ENCODE data around the gene CEP152.

The CEP152 gene

GRCh38 chr15:48765022-48765421 lies 45.8 kb downstream of the CEP152 start:
- no peak for DNase-seq (ENCODE audit: extremely low spot score)
- ChIA-PET CTCF (no interaction called here), POLR2A (no interaction called here)
- TF ChIP-seq FOXM1 (IDR thresholded peaks at IDR 0.05; ENCODE audit: borderline replicate concordance) (no peak), SP1 (IDR thresholded peaks at IDR 0.05) (no peak), CTBP1 (IDR thresholded peaks at IDR 0.05; ENCODE audit: borderline replicate concordance) (no peak), PKNOX1 (IDR thresholded peaks at IDR 0.05) (no peak), TARDBP (IDR thresholded peaks at IDR 0.05) (no peak)

GRCh38 chr15:48761393-48762158 lies 49.3 kb downstream of the CEP152 start:
- DNase-seq (ENCODE audit: extremely low spot score), result no peak
- ChIA-PET CTCF (no interaction called here), POLR2A (no interaction called here)
- TF ChIP-seq SUZ12 (IDR thresholded peaks at IDR 0.05), result no peak
- no peak for TF ChIP-seq HDGF (IDR thresholded peaks at IDR 0.05; ENCODE audit: borderline replicate concordance)
- no peak for TF ChIP-seq NFRKB (IDR thresholded peaks at IDR 0.05)
- TF ChIP-seq FOXK2 (IDR thresholded peaks at IDR 0.05), result no peak
- TF ChIP-seq ARNT (IDR thresholded peaks at IDR 0.05), result no peak
- no peak for TF ChIP-seq ZNF384 (IDR thresholded peaks at IDR 0.05)
- no peak for TF ChIP-seq FOXM1 (IDR thresholded peaks at IDR 0.05; ENCODE audit: borderline replicate concordance)
- TF ChIP-seq TARDBP (IDR thresholded peaks at IDR 0.05), result no peak
- no peak for TF ChIP-seq CTBP1 (IDR thresholded peaks at IDR 0.05; ENCODE audit: borderline replicate concordance)
- TF ChIP-seq L3MBTL2 (conservative IDR thresholded peaks at IDR 0.05), result no peak
- TF ChIP-seq LEF1 (IDR thresholded peaks at IDR 0.05; ENCODE audit: borderline replicate concordance), result no peak
- no peak for TF ChIP-seq BHLHE40 (IDR thresholded peaks at IDR 0.05; ENCODE audit: borderline replicate concordance)
- TF ChIP-seq PKNOX1 (IDR thresholded peaks at IDR 0.05), result no peak
- TF ChIP-seq SP1 (IDR thresholded peaks at IDR 0.05), result no peak
- no peak for TF ChIP-seq FOXA1 (IDR thresholded peaks at IDR 0.05)

GRCh38 chr15:48759921-48760320 lies 50.9 kb downstream of the CEP152 start:
- no peak for DNase-seq (ENCODE audit: extremely low spot score)
- ChIA-PET CTCF (no interaction called here), POLR2A (no interaction called here)
- no peak for TF ChIP-seq SUZ12 (IDR thresholded peaks at IDR 0.05)
- TF ChIP-seq SP1 (IDR thresholded peaks at IDR 0.05), result no peak
- TF ChIP-seq PKNOX1 (IDR thresholded peaks at IDR 0.05), result no peak
- no peak for TF ChIP-seq BHLHE40 (IDR thresholded peaks at IDR 0.05; ENCODE audit: borderline replicate concordance)
- no peak for TF ChIP-seq FOXM1 (IDR thresholded peaks at IDR 0.05; ENCODE audit: borderline replicate concordance)
- TF ChIP-seq CTBP1 (IDR thresholded peaks at IDR 0.05; ENCODE audit: borderline replicate concordance), result no peak
- no peak for TF ChIP-seq ZNF384 (IDR thresholded peaks at IDR 0.05)
- no peak for TF ChIP-seq ARNT (IDR thresholded peaks at IDR 0.05)
- no peak for TF ChIP-seq L3MBTL2 (conservative IDR thresholded peaks at IDR 0.05)
- no peak for TF ChIP-seq FOXA1 (IDR thresholded peaks at IDR 0.05)
- no peak for TF ChIP-seq TARDBP (IDR thresholded peaks at IDR 0.05)
- no peak for TF ChIP-seq FOXK2 (IDR thresholded peaks at IDR 0.05)
- no peak for TF ChIP-seq ELF4 (IDR thresholded peaks at IDR 0.05)

- POLR2A ChIA-PET, result no interaction called here
- TF ChIP-seq L3MBTL2 (conservative IDR thresholded peaks at IDR 0.05) (no peak), ZNF384 (IDR thresholded peaks at IDR 0.05) (no peak), NFRKB (IDR thresholded peaks at IDR 0.05) (no peak)
- DNase-seq (ENCODE audit: extremely low spot score), result no peak
- CTCF ChIA-PET, result no interaction called here
Observed at GRCh38 chr15:48757661-48758060, 53.2 kb downstream of the CEP152 start.

- DNase-seq (ENCODE audit: extremely low spot score), result no peak
- ChIA-PET POLR2A (no interaction called here), CTCF (no interaction called here)
- TF ChIP-seq L3MBTL2 (conservative IDR thresholded peaks at IDR 0.05) (no peak), FOXA1 (IDR thresholded peaks at IDR 0.05) (no peak), ELF4 (IDR thresholded peaks at IDR 0.05) (no peak), FOXM1 (IDR thresholded peaks at IDR 0.05; ENCODE audit: borderline replicate concordance) (no peak), TARDBP (IDR thresholded peaks at IDR 0.05) (no peak), SP1 (IDR thresholded peaks at IDR 0.05) (no peak), NFRKB (IDR thresholded peaks at IDR 0.05) (no peak), ARNT (IDR thresholded peaks at IDR 0.05) (no peak), BHLHE40 (IDR thresholded peaks at IDR 0.05; ENCODE audit: borderline replicate concordance) (no peak), CTBP1 (IDR thresholded peaks at IDR 0.05; ENCODE audit: borderline replicate concordance) (no peak)
Observed at GRCh38 chr15:48754011-48754410, 56.9 kb downstream of the CEP152 start.

GRCh38 chr15:48751595-48751994 lies 59.3 kb downstream of the CEP152 start:
- POLR2A ChIA-PET, result no interaction called here
- no peak for DNase-seq (ENCODE audit: extremely low spot score)
- CTCF ChIA-PET, result no interaction called here
- TF ChIP-seq BHLHE40 (IDR thresholded peaks at IDR 0.05; ENCODE audit: borderline replicate concordance) (no peak), PKNOX1 (IDR thresholded peaks at IDR 0.05) (no peak)
